Neuronal stem cell (in vitro differentiated cells): ENCODE measurements around the gene KCTD15.

ENCODE experiments used
- DNase-seq: peaks from one replicate; pipeline ENCODE4 v3.0.0-alpha.2; 2013; ENCODE audit warnings: low spot score
- H2AFZ ChIP-seq: one replicate; pipeline ENCODE4 v1.6.1; 2013; ENCODE audit warnings: mild to moderate bottlenecking, low read length, inconsistent platforms
- H2AK5ac ChIP-seq: 2 replicates; pipeline ENCODE4 v1.6.1; 2013; ENCODE audit warnings: low read depth, mild to moderate bottlenecking, inconsistent platforms, low read length, moderate library complexity, mixed read lengths
- H2BK120ac ChIP-seq: 2 replicates; pipeline ENCODE4 v1.6.1; 2013; ENCODE audit warnings: low read depth, mild to moderate bottlenecking, inconsistent platforms, low read length, moderate library complexity, mixed read lengths
- H2BK12ac ChIP-seq: one replicate; pipeline ENCODE4 v1.6.1; 2013; ENCODE audit warnings: low read length, inconsistent platforms
- H2BK15ac ChIP-seq: 2 replicates; pipeline ENCODE4 v1.6.1; 2013; ENCODE audit warnings: mild to moderate bottlenecking, low read length, inconsistent platforms, mixed read lengths
- H2BK5ac ChIP-seq: one replicate; pipeline ENCODE4 v1.6.1; 2013; ENCODE audit warnings: inconsistent platforms, mild to moderate bottlenecking, low read length, moderate library complexity
- H3K14ac ChIP-seq: one replicate; pipeline ENCODE4 v1.6.1; 2013; ENCODE audit warnings: low read length, inconsistent platforms
- H3K18ac ChIP-seq: 2 replicates; pipeline ENCODE4 v1.6.1; 2013; ENCODE audit warnings: low read length, inconsistent platforms
- H3K23ac ChIP-seq: 2 replicates; pipeline ENCODE4 v1.6.1; 2013; ENCODE audit warnings: low read depth, mild to moderate bottlenecking, mixed read lengths, low read length, inconsistent platforms; ENCODE audit not compliant: poor library complexity
- H3K27ac ChIP-seq: replicated peaks from 3 replicates; pipeline ENCODE4 v1.5.1; 2013; ENCODE audit warnings: low read length, inconsistent platforms
- H3K27me3 ChIP-seq, 3 experiments: 2 replicates each; pipeline ENCODE4 v1.6.1; 2013; ENCODE audit warnings: low read length in 3 of 3, mild to moderate bottlenecking in 2 of 3, inconsistent platforms in 1 of 3, low read depth in 1 of 3, mixed read lengths in 1 of 3, moderate library complexity in 1 of 3; ENCODE audit not compliant: control insufficient read depth in 3 of 3, insufficient read depth in 3 of 3
- H3K36me3 ChIP-seq, 2 donors: replicated peaks in 1 of 2; 2 replicates each; pipeline ENCODE4 v1.6.1; 2013; ENCODE audit warnings: low read length in 2 of 2; ENCODE audit not compliant: control insufficient read depth in 2 of 2, insufficient read depth in 2 of 2
- H3K4ac ChIP-seq: 2 replicates; pipeline ENCODE4 v1.6.1; 2013; ENCODE audit warnings: inconsistent platforms, mild to moderate bottlenecking, low read length, moderate library complexity
- H3K4me1 ChIP-seq, 2 donors: 1 replicate in 1 of 2; 2 replicates in 1 of 2; pipeline ENCODE4 v1.6.1; 2013; ENCODE audit warnings: low read length in 2 of 2, low read depth in 1 of 2; ENCODE audit not compliant: control insufficient read depth in 2 of 2, insufficient read depth in 1 of 2
- H3K4me2 ChIP-seq: one replicate; pipeline ENCODE4 v1.6.1; 2013; ENCODE audit warnings: mild to moderate bottlenecking, low read length, inconsistent platforms; ENCODE audit not compliant: insufficient read depth, poor library complexity, severe bottlenecking
- H3K4me3 ChIP-seq, 2 donors: 2 replicates each; pipeline ENCODE4 v1.5.1; 2013; ENCODE audit warnings: low read length in 2 of 2, mild to moderate bottlenecking in 2 of 2, inconsistent platforms in 1 of 2, moderate library complexity in 1 of 2
- H3K79me1 ChIP-seq: one replicate; pipeline ENCODE4 v1.6.1; 2013; ENCODE audit warnings: low read depth, mild to moderate bottlenecking, inconsistent platforms, low read length, moderate library complexity
- H3K9ac ChIP-seq: one replicate; pipeline ENCODE4 v1.6.1; 2013; ENCODE audit warnings: mild to moderate bottlenecking, low read depth, low read length, inconsistent platforms; ENCODE audit not compliant: poor library complexity
- H3K9me3 ChIP-seq, 2 donors: replicated peaks in 1 of 2; 2 replicates each; pipeline versions ENCODE3 to v1.6.1; 2013; ENCODE audit warnings: low read length in 2 of 2, mild to moderate bottlenecking in 2 of 2, inconsistent platforms in 1 of 2, low read depth in 1 of 2, mixed read lengths in 1 of 2, moderate library complexity in 1 of 2; ENCODE audit not compliant: control insufficient read depth in 2 of 2, insufficient read depth in 1 of 2
- H4K8ac ChIP-seq: one replicate; pipeline ENCODE4 v1.6.1; 2013; ENCODE audit warnings: low read depth, mild to moderate bottlenecking, inconsistent platforms, low read length, moderate library complexity
- H4K91ac ChIP-seq: one replicate; pipeline ENCODE4 v1.6.1; 2013; ENCODE audit warnings: low read length, low read depth, mild to moderate bottlenecking, inconsistent platforms; ENCODE audit not compliant: poor library complexity
- WGBS, 2 donors: extraction: QIAGEN DNeasy Blood & Tissue Kit; methylation state at CpG; one replicate each; pipeline ENCODE4 v1.1.7; 2013; ENCODE audit warnings: missing lambda C conversion rate in 2 of 2, mixed read lengths in 1 of 2; ENCODE audit not compliant: insufficient read length in 2 of 2, insufficient replicate concordance in 1 of 2; ENCODE audit errors: extremely low coverage in 2 of 2; 5-methylcytosine and 5-hydroxymethylcytosine counted together

KCTD15 gene

DNA sequence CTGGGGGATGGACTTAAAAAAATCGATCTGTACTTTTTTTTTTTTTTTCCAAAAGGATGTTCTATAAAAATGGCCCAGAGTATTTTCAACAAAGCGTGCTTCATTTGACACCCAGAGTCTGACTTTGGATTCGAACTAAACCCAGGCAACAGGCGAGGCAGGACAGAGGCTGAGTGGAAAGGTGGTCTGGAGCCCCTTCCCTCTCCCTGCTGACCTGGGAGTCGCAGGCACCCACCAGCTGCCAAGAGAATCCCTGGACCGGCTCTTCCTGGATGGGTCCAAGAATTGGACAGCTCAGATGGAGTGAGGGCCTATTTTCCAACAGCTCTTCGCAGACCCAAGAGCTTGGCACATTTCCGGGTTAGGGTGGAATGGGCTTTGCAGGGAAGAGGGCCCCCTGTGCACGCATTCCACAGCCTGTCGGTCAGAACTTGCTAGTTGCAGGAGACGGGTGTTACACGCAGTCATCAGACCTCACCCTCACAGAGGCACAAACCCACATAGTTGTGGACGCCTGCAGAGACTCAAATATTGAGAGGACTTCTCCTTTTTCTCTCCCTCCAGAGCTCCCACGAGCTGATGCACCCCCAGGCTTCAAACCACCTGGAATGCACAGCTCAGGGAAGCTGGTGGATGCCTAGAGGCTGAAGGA is 15.2 kb downstream of the KCTD15 start:
- H2BK15ac ChIP-seq: no peak overlapping the region
- WGBS, 2 donors: no CpG with 5 or more reads among the region's 14 CpGs
- DNase-seq: no peak
- no peak overlapping the region for H4K91ac ChIP-seq
- H2BK12ac ChIP-seq: no peak overlapping the region
- H4K8ac ChIP-seq: no peak overlapping the region
- H2AK5ac ChIP-seq: no peak overlapping the region
- no peak overlapping the region for H3K4me3 ChIP-seq
- H3K4ac ChIP-seq: no peak overlapping the region
- H3K4me1 ChIP-seq: no peaks in the 10 kb centered on the region
- no peak overlapping the region for H2AFZ ChIP-seq
- H3K9ac ChIP-seq: no peak overlapping the region
- H2BK120ac ChIP-seq: no peak overlapping the region
- no peaks in the 10 kb centered on the region for H3K27me3 ChIP-seq
- no peak overlapping the region for H3K14ac ChIP-seq
- H3K36me3 ChIP-seq: peaks cover 24 to 83% of the 10 kb centered on the region in 2 donors
- no peak overlapping the region for H3K23ac ChIP-seq
- H3K27ac ChIP-seq: no peak overlapping the region
- H3K9me3 ChIP-seq: no peaks in the 10 kb centered on the region
- H2BK5ac ChIP-seq: no peak overlapping the region
- no peaks in the 10 kb centered on the region for H3K79me1 ChIP-seq
- H3K4me2 ChIP-seq: no peak overlapping the region
- H3K18ac ChIP-seq: no peak overlapping the region

GRCh38 chr19:33812388-33813330 is 16.0 kb downstream of the KCTD15 start:
- Histone ChIP-seq H3K4me3 (no peak overlapping the region), H3K36me3 (peaks cover 21 to 79% of the 10 kb centered on the region in 2 donors), H3K4ac (no peak overlapping the region), H2AFZ (no peak overlapping the region), H4K8ac (no peak overlapping the region), H3K9ac (peak overlapping the region; percentile 15), H3K14ac (no peak overlapping the region), H3K4me2 (no peak overlapping the region), H4K91ac (no peak overlapping the region), H2AK5ac (no peak overlapping the region), H2BK120ac (no peak overlapping the region), H3K27ac (no peak overlapping the region), H2BK5ac (no peak overlapping the region), H3K9me3 (no peaks in the 10 kb centered on the region), H3K23ac (no peak overlapping the region), H3K18ac (no peak overlapping the region), H2BK15ac (no peak overlapping the region), H3K79me1 (no peaks in the 10 kb centered on the region), H3K4me1 (no peaks in the 10 kb centered on the region), H2BK12ac (no peak overlapping the region), H3K27me3 (no peaks in the 10 kb centered on the region)
- WGBS, 2 donors: no CpG with 5 or more reads among the region's 28 CpGs
- DNase-seq: no peak

GRCh38 chr19:33813391-33814101 is 16.9 kb downstream of the KCTD15 start:
- Histone ChIP-seq H3K9me3 (no peaks in the 10 kb centered on the region), H2BK5ac (no peak overlapping the region), H2BK120ac (no peak overlapping the region), H2BK12ac (no peak overlapping the region), H2AFZ (no peak overlapping the region), H3K4me2 (no peak overlapping the region), H3K4ac (no peak overlapping the region), H3K9ac (no peak overlapping the region), H2BK15ac (no peak overlapping the region), H3K36me3 (peaks cover 14 to 70% of the 10 kb centered on the region in 2 donors), H3K4me1 (peaks cover 0 to 6% of the 10 kb centered on the region in 2 donors), H3K18ac (no peak overlapping the region), H4K8ac (no peak overlapping the region), H2AK5ac (no peak overlapping the region), H3K23ac (no peak overlapping the region), H3K4me3 (no peak overlapping the region), H3K79me1 (no peaks in the 10 kb centered on the region), H3K27ac (no peak overlapping the region), H3K27me3 (no peaks in the 10 kb centered on the region), H4K91ac (no peak overlapping the region), H3K14ac (no peak overlapping the region)
- WGBS, 2 donors: no CpG with 5 or more reads among the region's 16 CpGs
- no peak for DNase-seq
